Upper lobe of left lung (tissue), 6 donors: Measurements from ENCODE around the gene RNASEH2B. TPM values are rescaled to one million over a fixed set of nuclear protein-coding genes. Genes with fewer than 3 reads are reported as not detected.

Experiments used
- ATAC-seq, 2 donors: fragments of 200-7000 bp; cut with Tn5 transposase; one replicate each; pipeline ENCODE4 v1.9.1; 2022; ENCODE audit warnings: mild to moderate bottlenecking in 2 of 2, moderate library complexity in 2 of 2; ENCODE audit not compliant: low FRiP score in 2 of 2
- DNase-seq, 2 donors: peaks; one replicate each; pipeline ENCODE4 v3.0.0-alpha.2; 2019 to 2020
- H3K27ac ChIP-seq, 4 donors: fragments of 200-600 bp; sonication (generic); one replicate each; pipeline ENCODE4 v1.5.1; 2016 to 2019
- H3K27me3 ChIP-seq, 4 donors: fragments of 200-600 bp; sonication (generic); one replicate each; pipeline ENCODE4 v1.5.1; 2017 to 2019
- H3K36me3 ChIP-seq, 4 donors: fragments of 200-600 bp; sonication (generic); one replicate each; pipeline ENCODE4 v1.5.1; 2016 to 2019
- H3K4me1 ChIP-seq, 4 donors: fragments of 200-600 bp; sonication (generic); one replicate each; pipeline ENCODE4 v1.5.1; 2018 to 2019
- H3K4me3 ChIP-seq, 4 donors: fragments of 200-600 bp; sonication (generic); one replicate each; pipeline ENCODE4 v1.5.1; 2017 to 2019; ENCODE audit warnings: mild to moderate bottlenecking in 2 of 4, moderate library complexity in 1 of 4
- H3K9me3 ChIP-seq, 4 donors: fragments of 200-600 bp; sonication (generic); one replicate each; pipeline ENCODE4 v1.5.1; 2018 to 2019
- CTCF ChIP-seq, 6 experiments: fragments of 450-650 bp in 4 of 6; fragments of 200-600 bp in 2 of 6; sonication (generic) in 2 of 6; IDR thresholded peaks; one replicate each; pipeline ENCODE4 v1.5.1; 2016 to 2019; ENCODE audit warnings: antibody characterized with exemption in 6 of 6
- EP300 ChIP-seq, 4 donors: sonication (generic); formaldehyde crosslinking; IDR thresholded peaks; one replicate each; pipeline ENCODE4 v1.5.1; 2017; ENCODE audit warnings: antibody characterized with exemption in 4 of 4, control low read depth in 2 of 4
- POLR2A ChIP-seq, 4 donors: fragments of 450-650 bp; IDR thresholded peaks; one replicate each; pipeline ENCODE4 v1.5.1; 2016 to 2017; ENCODE audit warnings: antibody characterized with exemption in 4 of 4, mild to moderate bottlenecking in 2 of 4
- POLR2AphosphoS5 ChIP-seq, 2 donors: sonication (generic); formaldehyde crosslinking; IDR thresholded peaks; one replicate each; pipeline ENCODE4 v1.5.1; 2017; ENCODE audit warnings: antibody characterized with exemption in 2 of 2
- WGBS, 2 donors: methylation state at CpG; one replicate each; pipeline ENCODE4 v1.1.5; 2017 to 2018; 5-methylcytosine and 5-hydroxymethylcytosine counted together
- total RNA-seq, 6 donors: library from RNA; depleted of rRNA in 4 of 6; stranded (reverse); fragments of >200 nt in 4 of 6; gene quantifications; one replicate each; pipeline versions ENCODE4 v1.1.0 to v1.2.1, GENCODE V29; 2016 to 2021
- donor health status: DM: no; HTN: no; CAD: no; lungs with moderate emphysema.
- donor health status: DM: no; HTN: yes; CAD: no; lungs with severe emphysema.

RNASEH2B gene
- total RNA-seq, 6 donors from 2014 or later, result 22.1 to 60.5 (median 38.8) TPM

- Histone ChIP-seq H3K4me1 (peaks cover 14 to 32% (median 21%) of the 10 kb centered on the region in 4 donors), H3K4me3 (no peak overlapping the region), H3K27me3 (no peaks in the 10 kb centered on the region), H3K9me3 (no peaks in the 10 kb centered on the region), H3K36me3 (no peaks in the 10 kb centered on the region), H3K27ac (no peak overlapping the region)
- DNase-seq (no peak), ATAC-seq (no peak)
- TF ChIP-seq EP300 (IDR thresholded peaks at IDR 0.05), result no peak
- TF ChIP-seq POLR2AphosphoS5 (IDR thresholded peaks at IDR 0.05), result no peak
- no peak for TF ChIP-seq POLR2A (IDR thresholded peaks at IDR 0.05)
- TF ChIP-seq CTCF (IDR thresholded peaks at IDR 0.05), result no peak
- WGBS, 2 donors, result 88 to 92% methylated on average over 7 of the region's 7 CpGs
Observed at GRCh38 chr13:50907781-50908180, 1.8 kb upstream of the RNASEH2B start.

GRCh38 chr13:50908371-50908770 lies 1.2 kb upstream of the RNASEH2B start:
- WGBS, 2 donors, result 70 to 85% methylated on average over 4 of the region's 4 CpGs
- no peak overlapping the region for H3K4me3 ChIP-seq
- H3K9me3 ChIP-seq, result no peaks in the 10 kb centered on the region
- peaks cover 14 to 32% (median 21%) of the 10 kb centered on the region in 4 donors for H3K4me1 ChIP-seq
- TF ChIP-seq CTCF (IDR thresholded peaks at IDR 0.05) (no peak), POLR2A (IDR thresholded peaks at IDR 0.05) (no peak), EP300 (IDR thresholded peaks at IDR 0.05) (no peak), POLR2AphosphoS5 (IDR thresholded peaks at IDR 0.05) (no peak)
- no peaks in the 10 kb centered on the region for H3K36me3 ChIP-seq
- H3K27ac ChIP-seq, result no peak overlapping the region
- no peak for ATAC-seq
- H3K27me3 ChIP-seq, result no peaks in the 10 kb centered on the region
- DNase-seq, result no peak

DNA sequence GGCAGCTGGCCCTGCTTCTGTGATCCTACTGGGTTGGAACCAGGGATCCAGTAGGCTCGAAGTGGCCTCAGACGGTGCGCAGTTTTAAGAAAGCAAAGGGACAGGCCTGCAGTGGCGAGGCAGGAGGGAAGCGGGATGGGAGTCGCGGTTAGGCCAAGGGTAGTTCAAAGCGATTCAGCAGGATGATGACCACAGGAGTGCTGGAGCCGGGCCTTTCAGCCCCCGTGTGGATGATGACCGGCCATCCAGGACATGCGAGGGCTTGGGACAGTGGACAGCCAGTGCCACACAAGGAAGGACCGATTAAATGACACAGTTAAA lies 854 bp downstream of the RNASEH2B start:
- peak; percentile 49 to 64 for ATAC-seq
- no peaks in the 10 kb centered on the region for H3K9me3 ChIP-seq
- H3K4me1 ChIP-seq, result peaks cover 14 to 37% (median 22%) of the 10 kb centered on the region in 4 donors
- peak in 1 of 2 donors; percentile 58 for DNase-seq
- H3K36me3 ChIP-seq, result no peaks in the 10 kb centered on the region
- H3K4me3 ChIP-seq, result peak overlapping the region; percentile 58 to 87 (median 82)
- peak in 1 of 6 experiments; percentile 18 for TF ChIP-seq CTCF (IDR thresholded peaks at IDR 0.05)
- TF ChIP-seq POLR2AphosphoS5 (IDR thresholded peaks at IDR 0.05), result no peak
- TF ChIP-seq POLR2A (IDR thresholded peaks at IDR 0.05), result no peak
- TF ChIP-seq EP300 (IDR thresholded peaks at IDR 0.05), result no peak
- 1 to 4% methylated on average over 13 of the region's 13 CpGs for WGBS, 2 donors
- peak overlapping the region; percentile 91 to 96 (median 94) for H3K27ac ChIP-seq
- H3K27me3 ChIP-seq, result no peaks in the 10 kb centered on the region

GRCh38 chr13:50911081-50911631 lies 1.6 kb downstream of the RNASEH2B start:
- Histone ChIP-seq H3K9me3 (no peaks in the 10 kb centered on the region), H3K27me3 (no peaks in the 10 kb centered on the region), H3K36me3 (no peaks in the 10 kb centered on the region), H3K4me3 (peak overlapping the region in 3 of 4 donors; percentile 58 to 87 (median 81)), H3K27ac (peak overlapping the region; percentile 91 to 96 (median 94)), H3K4me1 (peaks cover 14 to 38% (median 22%) of the 10 kb centered on the region in 4 donors)
- TF ChIP-seq EP300 (IDR thresholded peaks at IDR 0.05) (no peak), POLR2AphosphoS5 (IDR thresholded peaks at IDR 0.05) (no peak), CTCF (IDR thresholded peaks at IDR 0.05) (no peak), POLR2A (IDR thresholded peaks at IDR 0.05) (no peak)
- 28 to 51% methylated on average over 3 of the region's 3 CpGs for WGBS, 2 donors
- DNase-seq (no peak), ATAC-seq (peak in 1 of 2 donors; percentile 59)
